ENCODE measurements around the gene PRR12.
A peak's percentile ranks its signal among the peaks of the same experiment; 100 is the strongest.
"Not testable (repeated sequence)": the region's sequence is repeated elsewhere in the genome, so short reads cannot be mapped to it uniquely, and the experiment has no call there.

The PRR12 gene

GRCh38 chr19:49624967-49625910 is 34.3 kb downstream of the PRR12 start:
- no peak for DNase-seq

GRCh38 chr19:49626226-49626625 is 35.2 kb downstream of the PRR12 start:
- DNase-seq, result no peak

GRCh38 chr19:49629659-49630058 is 38.7 kb downstream of the PRR12 start:
- no peak for DNase-seq

GRCh38 chr19:49631014-49631588 is 40.1 kb downstream of the PRR12 start:
- DNase-seq, result no peak

GRCh38 chr19:49631610-49632192 is 40.7 kb downstream of the PRR12 start:
- DNase-seq, result no peak

- DNase-seq, result no peak
These were observed 41.6 kb downstream of the PRR12 start for GRCh38 chr19:49632576-49632975.

- not testable (repeated sequence) for DNase-seq
These were observed 42.3 kb downstream of the PRR12 start for GRCh38 chr19:49633273-49633672.

GRCh38 chr19:49635530-49636232 is 44.7 kb downstream of the PRR12 start:
- DNase-seq, result no peak

- no peak for DNase-seq
These were observed 45.4 kb downstream of the PRR12 start for GRCh38 chr19:49636233-49636932.

- DNase-seq, result no peak
These were observed 47.1 kb downstream of the PRR12 start for GRCh38 chr19:49637821-49638738.

- DNase-seq, result no peak
These were observed 48.6 kb downstream of the PRR12 start for GRCh38 chr19:49639401-49640112.

- DNase-seq, result peak; percentile 99
These were observed 49.3 kb downstream of the PRR12 start, which contains the start of gene RRAS for GRCh38 chr19:49640113-49640898. RRAS (minus strand) TSS chr19:49640143; CDS start chr19:49640098, 45 bp downstream.

- peak; percentile 99 for DNase-seq
These were observed 50.9 kb downstream of the PRR12 start, which contains the start of gene SCAF1 for GRCh38 chr19:49641688-49642491. SCAF1 (plus strand) TSS chr19:49642209; CDS start chr19:49645027, 2,818 bp downstream.

GRCh38 chr19:49642492-49643035 is 51.6 kb downstream of the PRR12 start:
- DNase-seq, result no peak

GRCh38 chr19:49643466-49643865 is 52.5 kb downstream of the PRR12 start:
- DNase-seq, result no peak

- DNase-seq, result no peak
These were observed 54.6 kb downstream of the PRR12 start for GRCh38 chr19:49645592-49645991.

GRCh38 chr19:49645995-49646394 is 55.0 kb downstream of the PRR12 start:
- no peak for DNase-seq

- DNase-seq, result no peak
These were observed 55.6 kb downstream of the PRR12 start for GRCh38 chr19:49646586-49646985.

All from NCI-H2081 (cell line).